ENCODE data around the gene MT3. TPM values are rescaled to one million over a fixed set of nuclear protein-coding genes. Genes with fewer than 3 reads are reported as not detected.
"Not testable (repeated sequence)": the region's sequence is repeated elsewhere in the genome, so short reads cannot be mapped to it uniquely, and the experiment has no call there.

Gene MT3
- total RNA-seq, 1 experiment from 2014 or later = not detected

- intact Hi-C loops (cut with micrococcal nuclease; ENCODE audit: unreplicated experiment) = no loop called here
- TF ChIP-seq CTCF (IDR thresholded peaks at IDR 0.05; ENCODE audit: unreplicated experiment) = no peak
- no peak overlapping the region for H3K27ac Mint-ChIP-seq (ENCODE audit: unreplicated experiment)
- CTCF ChIA-PET = interaction anchor here (0.7 kb wide), 1 partner anchor 182 kb away, joined by 3 read pairs; no protein-coding TSS in a partner anchor
- no peaks in the 10 kb centered on the region for H3K9me3 Mint-ChIP-seq (ENCODE audit: low read depth, unreplicated experiment)
- DNase-seq = no peak
- BruUV-seq (replicated peaks) = no TSS peak
- H3K27me3 Mint-ChIP-seq (ENCODE audit: unreplicated experiment) = peaks cover 36% of the 10 kb centered on the region
- H3K4me3 Mint-ChIP-seq (ENCODE audit: low read depth, unreplicated experiment) = peak overlapping the region; percentile 50
- H3K4me1 Mint-ChIP-seq (ENCODE audit: low read depth, unreplicated experiment) = peaks cover 20% of the 10 kb centered on the region
- H3K36me3 Mint-ChIP-seq (ENCODE audit: insufficient read depth, unreplicated experiment) = no peaks in the 10 kb centered on the region
These were observed 27.4 kb downstream of the MT3 start for GRCh38 chr16:56616608-56617211.

GRCh38 chr16:56617212-56618085 lies 28.1 kb downstream of the MT3 start:
- peaks cover 20% of the 10 kb centered on the region for H3K4me1 Mint-ChIP-seq (ENCODE audit: low read depth, unreplicated experiment)
- no peak overlapping the region for H3K27ac Mint-ChIP-seq (ENCODE audit: unreplicated experiment)
- TF ChIP-seq CTCF (IDR thresholded peaks at IDR 0.05; ENCODE audit: unreplicated experiment) = no peak
- DNase-seq = no peak
- H3K9me3 Mint-ChIP-seq (ENCODE audit: low read depth, unreplicated experiment) = no peaks in the 10 kb centered on the region
- peaks cover 36% of the 10 kb centered on the region for H3K27me3 Mint-ChIP-seq (ENCODE audit: unreplicated experiment)
- BruUV-seq (replicated peaks) = no TSS peak
- intact Hi-C loops (cut with micrococcal nuclease; ENCODE audit: unreplicated experiment) = no loop called here
- CTCF ChIA-PET = interaction anchor here (1.0 to 1.1 kb wide), 2 partner anchors 17 to 36 kb away, joined by 4 read pairs; no protein-coding TSS in a partner anchor
- H3K4me3 Mint-ChIP-seq (ENCODE audit: low read depth, unreplicated experiment) = peak overlapping the region; percentile 50
- H3K36me3 Mint-ChIP-seq (ENCODE audit: insufficient read depth, unreplicated experiment) = no peaks in the 10 kb centered on the region

GRCh38 chr16:56618138-56618537 lies 28.8 kb downstream of the MT3 start:
- no peak for TF ChIP-seq CTCF (IDR thresholded peaks at IDR 0.05; ENCODE audit: unreplicated experiment)
- no peak overlapping the region for H3K27ac Mint-ChIP-seq (ENCODE audit: unreplicated experiment)
- H3K4me3 Mint-ChIP-seq (ENCODE audit: low read depth, unreplicated experiment) = no peak overlapping the region
- no peaks in the 10 kb centered on the region for H3K36me3 Mint-ChIP-seq (ENCODE audit: insufficient read depth, unreplicated experiment)
- H3K4me1 Mint-ChIP-seq (ENCODE audit: low read depth, unreplicated experiment) = peaks cover 20% of the 10 kb centered on the region
- no peaks in the 10 kb centered on the region for H3K9me3 Mint-ChIP-seq (ENCODE audit: low read depth, unreplicated experiment)
- no peak for DNase-seq
- CTCF ChIA-PET = interaction anchor here (1.0 to 1.1 kb wide), 2 partner anchors 18 to 35 kb away, joined by 4 read pairs; no protein-coding TSS in a partner anchor
- no TSS peak for BruUV-seq (replicated peaks)
- intact Hi-C loops (cut with micrococcal nuclease; ENCODE audit: unreplicated experiment) = no loop called here
- peaks cover 36% of the 10 kb centered on the region for H3K27me3 Mint-ChIP-seq (ENCODE audit: unreplicated experiment)

- H3K27me3 Mint-ChIP-seq (ENCODE audit: unreplicated experiment) = peaks cover 50% of the 10 kb centered on the region
- no peak for DNase-seq
- peaks cover 10% of the 10 kb centered on the region for H3K4me1 Mint-ChIP-seq (ENCODE audit: low read depth, unreplicated experiment)
- BruUV-seq (replicated peaks) = no TSS peak
- no peak overlapping the region for H3K27ac Mint-ChIP-seq (ENCODE audit: unreplicated experiment)
- CTCF ChIA-PET = no interaction called here
- no peak for TF ChIP-seq CTCF (IDR thresholded peaks at IDR 0.05; ENCODE audit: unreplicated experiment)
- intact Hi-C loops (cut with micrococcal nuclease; ENCODE audit: unreplicated experiment) = no loop called here
- H3K4me3 Mint-ChIP-seq (ENCODE audit: low read depth, unreplicated experiment) = no peak overlapping the region
- no peaks in the 10 kb centered on the region for H3K9me3 Mint-ChIP-seq (ENCODE audit: low read depth, unreplicated experiment)
- peaks cover 8% of the 10 kb centered on the region for H3K36me3 Mint-ChIP-seq (ENCODE audit: insufficient read depth, unreplicated experiment)
These were observed 31.1 kb downstream of the MT3 start for GRCh38 chr16:56620339-56620897.

GRCh38 chr16:56621665-56622445 lies 32.5 kb downstream of the MT3 start:
- BruUV-seq (replicated peaks) = not testable (repeated sequence)

GRCh38 chr16:56623184-56623583 lies 33.9 kb downstream of the MT3 start:
- H3K4me1 Mint-ChIP-seq (ENCODE audit: low read depth, unreplicated experiment) = peaks cover 23% of the 10 kb centered on the region
- CTCF ChIA-PET = interaction anchor here (0.5 kb wide), 1 partner anchor 287 kb away, joined by 4 read pairs; no protein-coding TSS in a partner anchor
- H3K9me3 Mint-ChIP-seq (ENCODE audit: low read depth, unreplicated experiment); intact Hi-C loops (cut with micrococcal nuclease; ENCODE audit: unreplicated experiment); BruUV-seq (replicated peaks); DNase-seq; H3K4me3 Mint-ChIP-seq (ENCODE audit: low read depth, unreplicated experiment); H3K36me3 Mint-ChIP-seq (ENCODE audit: insufficient read depth, unreplicated experiment); H3K27ac Mint-ChIP-seq (ENCODE audit: unreplicated experiment): not testable (repeated sequence)
- peaks cover 44% of the 10 kb centered on the region for H3K27me3 Mint-ChIP-seq (ENCODE audit: unreplicated experiment)

More at GRCh38 chr16:56621665-56622445, 32.5 kb downstream of the MT3 start:
- H3K4me3 Mint-ChIP-seq (ENCODE audit: low read depth, unreplicated experiment); H3K9me3 Mint-ChIP-seq (ENCODE audit: low read depth, unreplicated experiment); DNase-seq; H3K36me3 Mint-ChIP-seq (ENCODE audit: insufficient read depth, unreplicated experiment); H3K27ac Mint-ChIP-seq (ENCODE audit: unreplicated experiment); intact Hi-C loops (cut with micrococcal nuclease; ENCODE audit: unreplicated experiment): not testable (repeated sequence)
- Mint-ChIP-seq H3K4me1 (ENCODE audit: low read depth, unreplicated experiment) (peaks cover 18% of the 10 kb centered on the region), H3K27me3 (ENCODE audit: unreplicated experiment) (peaks cover 56% of the 10 kb centered on the region)
- CTCF ChIA-PET = interaction anchor here (0.7 kb wide), 1 partner anchor 1374 kb away, joined by 6 read pairs; no protein-coding TSS in a partner anchor
